Activated gamma-delta T cell treated with anti-CD3 and anti-CD28 coated beads, Interleukin-2, amount 50 U/mL, for 16 hours (primary cell): ENCODE measurements around the gene PPP1R3F.

Experiments
- DNase-seq: peaks from one replicate; pipeline ENCODE4 v3.0.0-alpha.2; 2020; ENCODE audit warnings: low read depth

The PPP1R3F gene

DNA sequence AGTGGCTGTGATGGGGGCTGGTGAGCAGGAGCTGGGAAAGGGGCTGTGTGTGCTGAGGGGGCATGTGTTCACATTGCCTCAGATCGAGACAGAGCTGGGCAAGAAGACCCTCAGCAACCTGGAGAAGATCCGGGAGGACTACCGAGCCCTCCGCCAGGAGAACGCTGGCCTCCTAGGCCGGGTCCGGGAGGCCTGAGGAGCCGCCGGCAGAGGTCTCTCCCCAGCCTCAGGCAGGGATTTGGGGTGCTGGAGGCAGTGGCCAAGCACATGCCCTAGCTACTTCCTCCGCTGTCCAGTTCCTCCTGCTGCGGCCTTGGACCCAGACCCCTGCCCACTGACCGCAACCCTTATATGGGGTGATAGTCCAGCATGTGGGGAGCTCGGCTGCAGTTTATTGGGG is 19.5 kb upstream of the PPP1R3F start:
- no peak for DNase-seq

DNA sequence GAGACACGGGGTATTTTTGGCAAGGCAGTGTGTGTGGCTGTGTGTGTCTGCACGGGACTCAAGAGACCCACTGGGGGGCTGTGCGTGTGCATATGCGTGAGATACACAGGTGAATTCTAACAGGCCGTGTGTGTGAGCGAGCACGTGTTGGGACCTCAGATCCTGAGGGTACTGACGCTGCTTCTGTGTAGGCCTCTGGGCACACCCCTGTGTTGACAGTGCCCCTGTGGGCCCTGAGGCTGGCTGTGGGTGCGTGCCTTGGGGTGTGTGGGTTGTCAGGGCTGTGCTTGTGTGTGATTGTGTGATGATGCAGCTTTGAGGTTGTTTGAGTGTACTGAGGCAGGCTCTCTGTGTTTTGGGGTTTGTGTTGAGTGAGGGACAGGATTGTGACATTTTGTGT is 19.0 kb upstream of the PPP1R3F start:
- DNase-seq: no peak

- no peak for DNase-seq
Measured at GRCh38 chrX:49251325-49251724, 18.3 kb upstream of the PPP1R3F start.

- DNase-seq: no peak
Measured at GRCh38 chrX:49254639-49255038, 15.0 kb upstream of the PPP1R3F start.

DNA sequence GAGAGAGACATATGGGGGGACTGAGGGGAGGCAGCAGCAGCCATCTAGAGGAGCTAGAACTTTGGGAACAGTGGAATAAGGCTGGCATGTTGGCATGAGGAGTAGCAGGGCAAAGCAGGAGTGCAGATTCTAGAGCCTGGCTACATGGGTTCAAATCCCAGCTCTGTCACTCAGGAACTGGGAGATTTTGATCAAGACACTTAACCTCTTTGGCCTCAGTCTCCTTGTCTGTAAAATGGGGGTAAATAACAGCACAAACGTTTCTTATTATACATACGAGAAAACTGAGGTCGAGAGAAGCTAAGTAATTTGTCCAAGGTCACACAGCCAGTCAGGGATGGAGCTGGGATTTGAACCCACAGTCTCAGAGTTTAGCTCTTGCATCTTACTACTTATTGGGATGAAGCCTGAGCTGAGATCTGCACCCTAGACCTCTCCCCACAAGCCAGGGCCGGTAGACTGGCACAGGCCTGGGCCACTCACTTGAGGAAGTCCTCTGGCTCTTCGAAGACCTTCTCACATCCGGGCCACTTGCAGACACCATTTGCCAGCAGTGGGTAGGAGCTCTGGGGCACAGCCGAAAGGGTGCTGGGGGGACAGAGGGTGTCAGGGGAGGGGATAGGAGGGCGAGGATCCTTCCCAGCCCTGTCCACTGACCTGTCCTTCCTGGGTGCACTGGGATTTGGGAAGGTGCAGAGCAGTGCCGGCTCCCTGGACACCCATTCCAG is 13.2 kb upstream of the PPP1R3F start:
- DNase-seq: no peak

- DNase-seq: no peak
Measured at GRCh38 chrX:49257074-49257790, 12.4 kb upstream of the PPP1R3F start.

- no peak for DNase-seq
Measured at GRCh38 chrX:49257846-49258748, 11.5 kb upstream of the PPP1R3F start.

DNA sequence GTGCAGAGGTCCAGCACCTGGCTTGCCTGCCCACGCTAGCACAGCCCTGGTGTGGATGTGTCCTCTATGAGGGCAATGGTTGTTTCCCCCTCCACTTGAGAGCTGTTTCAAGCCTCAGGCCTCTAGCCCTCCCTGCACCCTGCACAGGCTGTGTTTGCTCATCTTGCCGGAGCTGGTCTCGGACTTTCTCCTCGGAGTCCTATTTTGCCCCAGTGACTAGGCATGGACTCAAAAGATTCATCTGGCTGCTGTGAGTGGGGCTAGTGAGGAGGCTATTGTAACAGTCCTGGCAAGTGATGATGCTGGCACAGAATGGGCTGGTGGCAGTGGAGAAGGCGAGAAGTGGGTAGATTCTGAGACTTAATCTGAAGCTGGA is 10.9 kb upstream of the PPP1R3F start:
- DNase-seq: no peak

DNA sequence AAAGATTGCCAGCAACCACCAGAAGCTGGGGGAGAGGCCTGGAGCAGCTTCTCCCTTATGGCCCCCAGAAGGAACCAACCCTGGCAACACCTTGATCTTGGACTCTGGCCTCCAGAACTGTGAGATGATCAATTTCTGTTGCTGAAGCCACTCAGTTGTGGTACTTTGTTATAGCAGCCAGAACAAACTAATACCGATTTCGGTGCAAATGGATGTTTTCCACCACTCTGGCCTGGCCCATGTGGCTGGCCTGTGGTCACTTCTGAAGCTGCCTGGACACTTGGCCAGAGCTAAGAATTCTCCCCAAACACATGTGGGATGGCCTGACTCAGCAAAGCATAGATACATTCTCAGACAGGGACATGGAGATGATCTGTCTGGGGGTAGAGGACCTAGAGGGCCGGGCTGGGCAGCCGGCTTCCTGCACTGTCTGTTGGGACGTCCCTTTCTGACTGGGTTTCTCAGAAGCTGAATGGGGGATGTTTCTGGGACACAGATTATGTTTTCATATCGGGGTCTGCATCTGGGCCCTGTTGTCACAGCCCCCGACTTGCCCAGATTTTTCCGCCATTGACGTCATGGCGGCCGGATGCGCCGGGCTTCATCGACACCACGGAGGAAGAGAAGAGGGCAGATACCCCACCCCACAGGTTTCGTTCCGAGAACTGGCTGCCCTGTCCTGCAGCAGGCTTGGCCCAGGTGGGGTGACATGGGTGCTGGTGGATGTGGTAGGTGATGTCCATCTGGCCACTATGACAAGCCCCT is 9.2 kb upstream of the PPP1R3F start:
- no peak for DNase-seq

DNA sequence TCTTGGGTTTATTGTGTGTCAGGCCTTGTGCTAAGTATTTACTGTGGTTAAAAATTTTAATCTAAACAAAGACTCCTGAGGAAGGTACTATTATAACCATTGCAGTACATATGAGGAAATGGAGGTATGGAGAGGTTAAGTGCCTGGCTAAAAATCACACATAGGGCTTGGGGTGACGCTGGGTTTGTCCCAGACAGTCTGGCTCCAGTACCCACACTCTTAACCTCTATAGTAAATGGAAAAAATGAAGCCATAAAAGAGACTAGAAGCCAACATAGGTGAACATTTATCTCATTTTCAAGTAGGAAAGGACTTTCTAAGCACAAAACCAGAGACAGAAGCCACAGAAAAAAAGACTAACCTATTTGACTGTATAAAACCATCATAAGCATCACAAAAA is 7.0 kb upstream of the PPP1R3F start:
- DNase-seq: no peak

GRCh38 chrX:49263631-49264030 is 6.0 kb upstream of the PPP1R3F start:
- DNase-seq: no peak

DNA sequence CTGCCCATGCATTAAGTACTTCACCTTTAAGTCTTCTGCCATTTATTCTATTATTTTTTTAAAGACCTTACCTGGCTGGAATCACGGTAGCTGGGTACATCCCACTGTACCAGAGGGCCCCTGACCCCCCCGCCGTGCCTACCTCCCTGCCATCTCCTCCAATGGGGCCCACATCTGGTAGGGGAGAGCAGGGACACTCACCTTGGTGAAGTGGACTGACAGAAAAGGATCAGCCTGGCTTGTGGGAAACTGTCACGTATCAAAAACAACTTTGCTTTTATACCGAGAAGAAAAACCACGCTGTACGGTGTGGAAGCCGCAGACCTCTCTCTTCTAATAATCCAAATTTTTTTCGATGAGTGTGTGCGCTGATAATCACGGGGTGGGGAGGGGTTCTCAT is 5.1 kb upstream of the PPP1R3F start, which contains the start of gene FOXP3:
TSS of gene FOXP3 (minus strand) at position 251 of the 400 bp plus-strand sequence. CDS start 6,205 bp downstream, outside the sequence.
- no peak for DNase-seq

DNA sequence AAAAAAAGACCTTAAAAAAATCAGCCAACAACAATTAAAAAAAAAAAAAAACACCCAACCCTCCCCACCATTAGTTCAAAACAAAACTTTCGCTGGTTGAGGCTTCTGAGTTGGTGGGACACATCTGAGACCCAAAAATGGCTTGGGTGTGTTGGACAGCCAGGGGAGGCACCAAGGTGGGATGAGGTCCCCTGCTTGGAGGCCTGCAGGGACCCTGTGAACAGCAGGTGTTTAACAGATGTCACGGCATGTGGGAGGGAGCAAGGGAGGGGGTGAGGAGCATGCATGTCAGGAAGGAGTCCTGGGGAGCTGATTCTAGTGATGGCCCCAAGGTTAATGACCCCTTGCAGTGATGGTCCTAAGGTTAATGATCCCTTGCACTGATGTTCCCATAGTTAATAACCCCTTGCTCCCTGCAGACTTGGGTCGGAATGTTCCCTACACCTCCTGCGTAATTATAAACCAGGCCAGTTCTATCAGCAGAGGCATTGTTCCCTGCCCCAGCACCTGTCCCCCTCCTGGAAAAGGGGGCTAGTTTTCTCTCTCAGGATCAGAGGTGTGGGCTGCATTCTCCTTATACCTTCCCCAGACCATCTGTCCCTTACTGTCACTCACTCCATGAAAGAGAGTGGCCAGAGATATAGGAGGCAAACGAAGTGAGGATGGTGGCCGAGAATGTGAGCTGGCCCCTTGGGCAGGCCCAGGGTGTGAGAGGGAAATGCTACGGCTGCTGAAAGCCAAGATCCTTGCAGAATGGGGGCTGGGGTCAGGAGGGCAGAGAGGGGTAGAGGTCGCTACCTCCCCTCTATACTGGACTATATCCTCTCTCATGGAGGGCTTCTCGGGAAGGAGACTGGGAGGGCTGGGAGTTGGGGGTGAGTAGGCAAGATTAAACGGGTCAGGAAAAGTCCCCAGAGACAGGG is 2.8 kb upstream of the PPP1R3F start:
- no peak for DNase-seq

DNA sequence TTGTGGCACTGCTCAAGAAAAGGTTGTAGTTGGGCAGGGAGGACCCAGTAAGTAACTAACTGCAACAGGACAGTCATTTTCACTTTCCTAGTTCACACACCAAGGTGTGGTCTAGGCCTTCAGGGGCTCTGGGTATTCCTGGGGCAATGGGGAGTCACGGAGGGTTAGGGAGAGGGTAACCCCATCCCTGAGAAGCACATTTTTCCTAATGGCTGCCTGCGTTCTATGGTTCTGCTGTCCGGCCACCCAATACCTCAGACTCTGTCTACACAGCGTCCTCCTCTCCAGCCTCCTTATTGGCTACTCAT is 937 bp upstream of the PPP1R3F start:
- no peak for DNase-seq

DNA sequence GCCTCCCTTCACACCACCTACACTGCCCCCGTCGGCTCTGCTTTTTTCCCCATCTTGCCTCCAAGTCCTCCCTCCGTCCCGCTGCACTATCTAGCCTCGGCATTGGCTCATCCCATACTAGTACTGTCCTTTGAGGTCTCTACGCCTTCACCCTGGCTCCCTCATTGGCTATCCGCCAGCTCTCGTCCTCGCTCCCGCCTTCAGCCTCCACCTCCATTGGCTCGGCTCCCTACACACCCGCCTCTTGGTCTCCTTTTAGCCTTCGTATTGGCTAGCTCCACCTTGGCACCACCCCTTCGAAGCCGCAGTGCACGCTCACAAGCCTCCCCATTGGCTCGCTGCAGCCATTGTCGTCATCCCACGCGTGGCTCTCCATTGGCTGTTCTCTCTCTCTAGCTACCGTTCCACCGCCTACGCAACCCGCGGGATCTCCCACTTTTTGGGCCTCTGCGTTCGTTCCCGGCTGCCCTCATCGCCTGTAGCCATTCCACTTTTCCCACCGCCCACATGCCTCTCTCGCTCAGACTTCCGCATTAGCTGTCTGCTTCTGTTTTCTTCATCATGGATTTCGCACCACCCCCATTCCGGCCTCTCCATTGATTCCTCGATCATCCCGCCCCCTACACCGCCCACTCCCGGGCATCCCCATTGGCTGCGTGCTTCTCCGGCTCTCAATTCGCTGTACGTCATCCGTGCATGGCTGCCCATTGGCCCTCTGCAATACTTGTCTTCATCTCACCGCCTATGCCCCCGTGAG is 405 bp upstream of the PPP1R3F start:
- DNase-seq: peak; percentile 89

- no peak for DNase-seq
Measured at GRCh38 chrX:49270249-49270921, 792 bp downstream of the PPP1R3F start.

GRCh38 chrX:49271341-49271740 is 1.7 kb downstream of the PPP1R3F start:
- DNase-seq: no peak

DNA sequence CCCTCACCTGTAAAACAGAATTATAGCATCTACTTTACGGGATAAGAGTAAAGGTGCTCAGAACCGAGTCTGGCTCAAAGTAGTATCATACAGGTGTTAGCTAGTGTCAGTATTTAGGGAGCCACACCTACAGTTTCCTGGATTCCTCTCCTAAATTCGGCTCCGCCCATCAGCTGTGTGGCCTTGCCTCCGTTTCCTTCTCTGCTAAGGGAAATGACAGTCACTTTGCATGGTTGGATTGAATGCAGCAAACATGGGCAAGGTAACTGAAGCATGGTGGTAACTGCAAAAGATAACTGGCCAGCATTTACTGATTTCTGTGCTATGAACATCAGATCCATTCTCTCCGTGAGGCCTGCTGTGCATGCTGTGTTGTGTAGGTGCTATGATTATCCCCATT is 2.8 kb downstream of the PPP1R3F start:
- DNase-seq: no peak

- no peak for DNase-seq
Measured at GRCh38 chrX:49273181-49273727, 3.7 kb downstream of the PPP1R3F start.
